NCI-H774 (cell line): ENCODE data around the gene GALNS.
"Not testable (repeated sequence)": the region's sequence is repeated elsewhere in the genome, so short reads cannot be mapped to it uniquely, and the experiment has no call there.

Experiments
- DNase-seq: peaks from one replicate; lab custom pipeline; 2025; lab: John Stamatoyannopoulos, UW

GALNS gene

DNA sequence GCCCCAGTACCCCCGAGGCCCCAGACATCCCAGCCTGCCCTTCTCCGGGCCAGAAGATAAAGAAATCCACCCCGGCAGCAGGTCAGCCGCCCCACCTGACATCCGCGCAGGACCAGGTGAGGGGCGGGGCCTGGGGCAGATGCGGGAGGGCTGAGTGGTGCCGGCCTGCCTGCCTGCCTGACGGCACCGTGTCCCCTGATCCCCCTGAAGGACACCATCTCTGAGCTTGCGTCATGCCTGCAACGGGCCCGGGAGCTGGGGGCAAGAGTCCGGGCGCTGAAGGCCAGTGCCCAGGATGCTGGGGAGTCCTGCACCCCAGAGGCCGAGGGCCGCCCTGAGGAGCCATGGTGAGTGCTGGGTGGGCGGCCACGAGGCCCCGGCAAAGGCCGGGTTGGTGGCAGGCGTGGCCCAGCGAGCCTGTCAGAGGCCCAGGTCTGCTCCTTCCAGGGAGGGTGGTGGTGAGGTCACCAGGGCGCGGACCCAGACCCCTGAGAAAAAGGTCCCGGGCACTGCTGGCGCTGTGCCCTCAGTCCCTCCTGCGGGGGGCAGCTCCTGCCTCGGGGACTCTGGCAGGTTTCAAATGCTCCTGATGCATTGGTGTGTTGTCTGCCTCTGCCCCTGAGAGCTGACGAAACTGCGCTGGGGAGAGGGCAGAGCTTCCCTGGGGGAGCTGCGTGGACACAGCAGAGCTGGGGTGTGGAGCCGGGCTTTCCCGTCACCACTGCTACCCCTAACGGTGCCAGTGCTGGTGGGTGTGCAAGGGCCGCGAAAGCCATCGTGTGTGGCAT is 52.0 kb downstream of the GALNS start:
- DNase-seq, result no peak

GRCh38 chr16:88804173-88804551 is 52.6 kb downstream of the GALNS start:
- DNase-seq, result no peak

DNA sequence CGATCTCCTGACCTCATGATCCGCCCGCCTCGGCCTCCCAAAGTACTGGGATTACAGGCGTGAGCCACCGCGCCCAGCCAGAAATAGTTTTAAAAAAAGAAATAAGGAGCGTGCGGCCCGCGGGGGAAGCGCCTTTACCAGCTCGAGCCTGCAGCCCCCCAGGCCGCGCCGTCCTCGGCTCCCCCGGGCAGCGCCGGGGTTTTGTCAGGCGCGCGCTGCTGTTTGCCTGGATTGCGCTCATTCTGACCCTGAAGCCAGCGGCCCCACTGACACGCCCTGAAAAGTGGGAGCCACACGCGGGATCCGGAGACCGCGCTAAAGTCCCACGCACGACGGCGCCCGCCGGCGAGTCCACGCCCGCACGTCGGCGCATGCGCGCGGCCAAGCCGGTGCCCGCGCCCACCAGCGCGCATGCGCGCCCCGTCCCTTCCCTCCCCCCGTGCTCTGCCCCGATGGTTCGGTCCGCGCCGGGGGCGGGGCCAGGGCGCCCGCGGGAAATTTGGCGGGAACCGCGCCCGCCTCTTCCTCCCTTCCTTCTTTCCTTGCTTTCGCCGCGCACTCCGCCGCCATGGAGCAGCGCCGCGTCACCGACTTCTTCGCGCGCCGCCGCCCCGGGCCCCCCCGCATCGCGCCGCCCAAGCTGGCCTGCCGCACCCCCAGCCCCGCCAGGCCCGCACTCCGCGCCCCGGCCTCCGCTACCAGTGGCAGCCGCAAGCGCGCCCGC is 53.3 kb downstream of the GALNS start, which contains the start of gene CDT1:
CDT1 (plus strand) TSS at position 526 of the 724 bp plus-strand sequence; CDS start at position 569, 43 bp downstream.
- peak; percentile 31 for DNase-seq

GRCh38 chr16:88800277-88800592 is 56.5 kb downstream of the GALNS start:
- DNase-seq, result no peak

GRCh38 chr16:88799569-88800276 is 57.0 kb downstream of the GALNS start:
- no peak for DNase-seq

- DNase-seq, result no peak
These were observed 57.8 kb downstream of the GALNS start for GRCh38 chr16:88798772-88799455.

- DNase-seq, result no peak
These were observed 58.7 kb downstream of the GALNS start for GRCh38 chr16:88798073-88798472.

GRCh38 chr16:88796278-88796677 is 60.5 kb downstream of the GALNS start:
- DNase-seq, result no peak

DNA sequence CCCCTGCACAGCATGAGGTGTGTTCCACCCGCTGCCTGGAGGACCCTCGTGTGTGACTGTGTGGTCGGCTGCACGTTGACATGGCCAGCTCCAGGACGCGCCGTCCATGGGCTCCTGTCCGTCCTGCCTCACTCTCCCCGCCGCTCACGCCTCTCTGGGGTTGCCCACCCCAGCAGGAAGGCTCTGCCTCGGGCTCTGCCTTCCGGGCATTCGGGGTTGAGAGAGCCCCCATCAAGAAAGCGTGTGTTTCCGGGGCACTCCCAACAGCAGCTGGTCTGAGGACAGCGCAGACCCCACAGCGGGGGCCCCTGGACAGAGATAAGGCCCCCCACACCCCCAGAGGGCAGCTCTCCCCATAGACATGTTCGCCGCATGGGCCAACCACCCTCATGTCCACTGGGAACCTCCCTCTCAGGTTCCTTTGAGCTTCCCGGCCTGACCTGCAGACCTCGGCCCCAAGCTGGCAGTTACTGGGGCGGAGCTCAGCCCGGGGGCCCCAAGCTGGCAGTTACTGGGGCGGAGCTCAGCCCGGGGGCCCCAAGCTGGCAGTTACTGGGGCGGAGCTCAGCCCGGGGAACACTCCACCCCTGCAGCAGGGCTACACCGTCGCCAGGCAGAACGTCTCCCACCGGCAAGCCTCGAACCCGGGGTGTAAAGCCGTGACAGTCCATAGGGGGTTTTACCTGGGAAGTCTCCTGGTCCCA is 63.3 kb downstream of the GALNS start:
- no peak for DNase-seq

- DNase-seq, result no peak
These were observed 64.0 kb downstream of the GALNS start for GRCh38 chr16:88792668-88793250.

DNA sequence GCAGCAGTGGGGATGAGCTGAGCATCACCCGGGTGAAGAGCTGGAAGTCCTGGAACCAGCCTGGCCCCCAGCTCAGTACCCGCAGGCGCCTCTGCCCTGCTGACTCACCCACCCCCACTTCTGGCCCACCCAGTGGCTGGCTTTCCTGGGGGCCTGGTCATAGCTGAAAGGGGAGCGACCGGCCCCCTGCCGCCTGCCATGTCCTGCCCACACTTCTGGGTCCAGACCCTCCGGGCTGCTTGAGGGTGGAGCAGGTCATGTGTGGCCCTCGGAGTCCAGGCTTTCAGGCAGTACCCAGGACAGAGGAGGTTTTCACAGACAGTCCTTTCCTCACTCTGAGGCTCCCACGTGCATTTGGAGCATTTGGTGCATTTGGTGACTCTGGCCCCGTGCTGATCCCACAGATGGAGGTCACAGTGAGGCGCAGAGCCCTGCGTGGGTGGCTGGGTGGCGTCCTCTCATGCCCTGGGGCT is 64.6 kb downstream of the GALNS start:
- no peak for DNase-seq

- no peak for DNase-seq
These were observed 66.2 kb downstream of the GALNS start for GRCh38 chr16:88790312-88791211.

GRCh38 chr16:88789594-88789993 is 67.2 kb downstream of the GALNS start:
- DNase-seq, result no peak

DNA sequence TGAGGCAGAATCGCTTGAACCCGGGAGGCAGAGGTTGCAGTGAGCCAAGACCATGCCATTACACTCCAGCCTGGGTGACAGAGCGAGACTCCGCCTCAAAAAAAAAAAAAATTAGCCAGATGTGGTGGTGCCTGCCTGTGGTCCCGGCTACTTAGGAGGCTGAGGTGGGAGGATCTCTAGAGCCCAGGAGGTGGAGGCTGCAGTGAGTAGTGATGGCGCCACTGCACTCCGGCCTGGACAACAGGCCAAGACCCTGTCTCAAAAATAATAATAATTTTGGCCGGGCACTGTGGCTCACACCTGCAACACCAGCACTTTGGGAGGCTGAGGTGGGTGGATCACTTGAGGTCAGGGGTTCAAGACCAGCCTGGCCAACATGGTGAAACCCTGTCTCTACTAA is 68.0 kb downstream of the GALNS start:
- DNase-seq, result not testable (repeated sequence)

DNA sequence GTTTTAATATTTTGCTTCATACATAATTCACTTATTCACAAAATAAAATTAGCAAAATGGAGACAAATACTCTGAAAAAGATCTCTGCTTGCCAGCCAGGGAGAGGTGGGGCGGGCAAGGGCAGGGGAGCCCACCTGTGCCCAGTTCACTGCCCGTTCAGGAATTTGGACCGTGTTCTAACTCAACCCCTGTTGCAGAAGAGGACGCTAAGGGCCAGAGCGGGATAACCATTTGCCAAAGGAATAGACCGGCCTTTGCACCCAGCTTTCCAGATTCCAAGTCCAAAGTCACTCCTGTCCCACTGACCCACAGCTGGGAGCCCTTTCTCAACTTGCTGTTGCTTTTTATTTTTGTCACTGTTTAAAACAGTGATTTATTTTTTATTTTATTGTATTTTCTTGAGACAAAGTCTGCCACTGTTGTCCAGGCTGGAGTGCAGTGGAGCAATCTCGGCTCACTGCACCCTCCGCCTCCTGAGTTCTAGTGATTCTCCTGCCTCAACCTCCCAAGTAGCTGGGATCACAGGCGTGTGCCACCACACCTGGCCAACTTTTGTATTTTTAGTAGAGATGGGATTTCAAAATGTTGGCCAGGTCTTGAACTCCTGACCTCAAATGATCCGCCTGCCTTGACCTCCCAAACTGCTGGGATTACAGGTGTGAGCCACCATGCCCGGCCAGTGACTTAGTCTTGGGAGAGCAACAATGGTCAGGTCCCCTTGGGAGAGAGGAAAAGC is 69.0 kb downstream of the GALNS start:
- DNase-seq, result no peak

DNA sequence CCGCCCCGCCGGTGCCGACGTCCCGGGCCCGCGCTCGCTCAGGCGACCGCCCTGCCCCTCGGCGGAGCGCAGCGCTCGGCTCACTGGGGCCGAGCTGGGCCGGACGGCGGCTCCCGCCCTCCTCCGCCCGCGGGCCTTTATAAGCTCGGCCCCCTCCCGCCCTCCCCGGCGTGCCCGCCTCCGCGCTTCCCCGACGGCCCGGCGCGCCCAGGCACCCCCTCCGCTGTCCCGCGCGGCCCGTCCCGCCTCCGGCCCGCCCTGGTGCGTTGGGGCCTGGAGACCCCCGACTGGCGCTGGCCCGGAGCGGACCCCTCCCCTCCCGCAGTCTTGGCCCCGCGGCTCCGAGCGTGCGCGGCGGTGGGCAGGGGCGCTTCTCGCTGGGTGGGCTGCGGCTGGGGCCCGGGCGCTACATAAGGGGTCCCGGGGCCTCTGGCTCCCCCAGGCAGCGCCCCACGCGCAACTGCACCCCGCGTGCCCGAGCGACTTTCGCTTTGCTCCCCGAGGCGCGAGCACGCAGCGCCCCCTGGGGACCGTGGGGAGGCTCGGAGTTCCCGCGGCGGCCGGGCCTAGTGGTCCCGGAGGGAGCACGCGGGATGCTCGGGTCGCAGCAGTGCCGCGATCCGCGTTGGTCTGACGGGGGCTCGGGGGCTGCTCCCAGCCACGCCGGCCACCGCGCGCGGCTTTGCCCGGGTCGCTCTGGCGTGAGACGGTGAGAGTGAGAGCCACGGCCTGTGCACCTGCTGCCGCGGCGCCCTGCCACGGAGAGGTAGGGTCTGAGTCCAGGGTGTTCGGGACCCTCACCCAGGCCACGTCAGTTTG is 71.4 kb downstream of the GALNS start, which contains the start of gene PIEZO1:
PIEZO1 (minus strand) TSS at position 115 of the 819 bp plus-strand sequence. CDS start 256 bp downstream, outside the sequence.
- no peak for DNase-seq

GRCh38 chr16:88784856-88785105 is 72.0 kb downstream of the GALNS start:
- DNase-seq, result no peak

GRCh38 chr16:88784074-88784855 is 72.5 kb downstream of the GALNS start:
- no peak for DNase-seq
